Measurements from ENCODE around the gene TTC7B.

Gene TTC7B

DNA sequence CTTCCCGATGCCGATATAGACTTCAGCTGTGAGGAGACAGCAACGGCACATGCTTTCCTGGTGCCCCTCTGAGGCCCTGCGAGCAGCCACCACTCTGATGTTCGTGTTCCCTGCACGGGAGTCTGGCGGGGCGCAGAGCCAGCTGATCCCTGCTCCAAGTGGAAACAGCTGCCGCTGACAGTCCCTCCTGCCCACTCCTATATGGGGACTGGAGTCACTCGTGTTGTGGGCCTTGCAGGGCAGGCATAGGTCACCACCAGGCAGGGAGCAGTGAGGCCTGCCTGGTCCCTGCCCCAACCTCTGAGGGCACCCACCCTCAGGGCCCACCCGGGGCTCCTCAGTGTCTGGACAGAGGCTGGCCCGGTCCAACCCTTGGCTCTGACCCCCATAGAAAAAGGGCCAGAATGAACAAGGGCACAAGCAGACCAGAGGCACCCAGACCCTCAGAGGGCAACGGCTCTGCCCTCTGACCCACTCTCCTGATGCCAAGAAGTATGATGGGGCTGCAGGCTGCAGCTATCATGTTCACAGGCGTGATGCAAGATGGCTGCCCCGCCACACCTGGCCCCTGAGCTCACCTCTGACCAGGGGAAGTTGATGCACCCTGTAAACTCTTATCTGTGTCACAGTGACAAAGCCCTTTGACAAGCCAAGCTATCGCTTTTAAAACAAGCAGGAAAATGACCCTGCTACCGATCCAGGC, 237.8 kb downstream of the TTC7B start:
- TF ChIP-seq, protein P1, sequence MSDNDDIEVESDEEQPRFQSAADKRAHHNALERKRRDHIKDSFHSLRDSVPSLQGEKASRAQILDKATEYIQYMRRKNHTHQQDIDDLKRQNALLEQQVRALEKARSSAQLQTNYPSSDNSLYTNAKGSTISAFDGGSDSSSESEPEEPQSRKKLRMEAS (IDR thresholded peaks at IDR 0.05; ENCODE audit: low read depth, low read length) = no peak
- TF ChIP-seq, protein P2, sequence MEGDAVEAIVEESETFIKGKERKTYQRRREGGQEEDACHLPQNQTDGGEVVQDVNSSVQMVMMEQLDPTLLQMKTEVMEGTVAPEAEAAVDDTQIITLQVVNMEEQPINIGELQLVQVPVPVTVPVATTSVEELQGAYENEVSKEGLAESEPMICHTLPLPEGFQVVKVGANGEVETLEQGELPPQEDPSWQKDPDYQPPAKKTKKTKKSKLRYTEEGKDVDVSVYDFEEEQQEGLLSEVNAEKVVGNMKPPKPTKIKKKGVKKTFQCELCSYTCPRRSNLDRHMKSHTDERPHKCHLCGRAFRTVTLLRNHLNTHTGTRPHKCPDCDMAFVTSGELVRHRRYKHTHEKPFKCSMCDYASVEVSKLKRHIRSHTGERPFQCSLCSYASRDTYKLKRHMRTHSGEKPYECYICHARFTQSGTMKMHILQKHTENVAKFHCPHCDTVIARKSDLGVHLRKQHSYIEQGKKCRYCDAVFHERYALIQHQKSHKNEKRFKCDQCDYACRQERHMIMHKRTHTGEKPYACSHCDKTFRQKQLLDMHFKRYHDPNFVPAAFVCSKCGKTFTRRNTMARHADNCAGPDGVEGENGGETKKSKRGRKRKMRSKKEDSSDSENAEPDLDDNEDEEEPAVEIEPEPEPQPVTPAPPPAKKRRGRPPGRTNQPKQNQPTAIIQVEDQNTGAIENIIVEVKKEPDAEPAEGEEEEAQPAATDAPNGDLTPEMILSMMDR (IDR thresholded peaks at IDR 0.05; ENCODE audit: low read depth, low read length) = no peak
- no peak for TF ChIP-seq POLR2A (IDR thresholded peaks at IDR 0.05; ENCODE audit: extremely low read depth, insufficient read length)
- TF ChIP-seq MYC (IDR thresholded peaks at IDR 0.05; ENCODE audit: low read depth, low read length) = no peak
- no peak overlapping the region for H3K4me3 ChIP-seq (ENCODE audit: low read depth, low read length)
- DNase-seq (ENCODE audit: low read depth) = no peak

DNA sequence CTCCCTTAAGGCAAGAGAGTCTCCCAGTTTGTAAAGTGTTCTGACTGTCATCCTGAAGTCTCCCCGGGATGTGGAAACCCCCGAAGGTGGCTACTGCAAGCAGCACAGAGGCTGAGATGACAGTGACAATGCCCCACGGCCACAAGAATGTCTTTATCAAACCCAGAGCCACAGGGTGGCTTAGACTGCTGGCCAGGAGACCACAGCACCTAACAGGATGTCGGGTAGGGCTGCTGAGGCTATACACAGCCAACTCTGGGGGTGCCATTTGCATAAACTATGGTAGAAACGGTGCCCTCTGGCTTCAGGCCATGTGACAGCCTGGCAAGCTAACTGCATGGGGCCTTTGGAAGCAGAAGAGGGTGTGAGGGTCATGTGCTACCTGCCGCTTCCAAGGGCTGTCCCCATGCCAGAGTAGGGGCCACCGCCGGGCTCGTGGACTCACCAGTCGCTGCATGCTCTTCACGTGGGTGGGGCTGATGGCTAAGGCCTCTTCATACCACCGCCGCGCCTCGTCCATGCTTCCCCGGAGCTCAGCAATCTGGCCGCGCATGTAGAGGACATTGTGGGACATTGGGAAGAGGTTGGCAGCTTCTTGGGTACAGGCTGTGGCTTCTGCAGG, 238.5 kb downstream of the TTC7B start:
- TF ChIP-seq MYC (IDR thresholded peaks at IDR 0.05; ENCODE audit: low read depth, low read length) (no peak), POLR2A (IDR thresholded peaks at IDR 0.05; ENCODE audit: extremely low read depth, insufficient read length) (no peak)
- TF ChIP-seq, protein P1 (IDR thresholded peaks at IDR 0.05; ENCODE audit: low read depth, low read length) = no peak
- TF ChIP-seq, protein P2 (IDR thresholded peaks at IDR 0.05; ENCODE audit: low read depth, low read length) = no peak
- no peak for DNase-seq (ENCODE audit: low read depth)
- no peak overlapping the region for H3K4me3 ChIP-seq (ENCODE audit: low read depth, low read length)

DNA sequence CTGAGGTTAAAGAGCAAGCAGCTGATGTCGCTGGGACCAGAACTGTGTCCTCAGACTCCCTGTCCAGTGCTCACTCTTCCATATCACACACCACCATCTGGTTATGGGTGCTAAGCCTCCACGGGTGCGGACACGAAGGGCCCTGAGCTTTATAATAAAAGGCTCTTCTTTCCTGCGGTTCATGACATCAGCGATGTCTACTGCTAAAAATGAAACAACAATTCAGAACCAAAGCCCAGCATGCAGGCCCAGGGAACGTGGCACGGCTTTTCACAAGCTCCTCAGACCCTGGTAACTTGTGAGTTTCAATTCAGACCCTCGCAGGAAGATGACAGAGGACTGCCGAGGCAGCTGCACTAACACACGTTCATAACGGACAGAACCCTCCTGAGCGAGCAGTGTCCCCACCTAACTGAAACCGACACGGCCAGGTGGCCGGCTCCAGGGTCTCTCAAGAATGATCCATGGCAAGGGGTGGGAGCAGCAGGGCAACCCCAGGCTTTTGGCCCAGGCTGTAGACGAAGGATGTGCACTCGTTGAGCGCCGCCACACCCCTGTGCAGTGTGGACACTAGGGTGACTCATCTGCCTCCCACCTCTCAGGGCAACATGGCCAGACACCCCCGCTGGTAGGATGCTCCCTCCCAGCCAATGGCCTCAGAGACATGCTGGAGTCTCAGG, 239.1 kb downstream of the TTC7B start:
- TF ChIP-seq POLR2A (IDR thresholded peaks at IDR 0.05; ENCODE audit: extremely low read depth, insufficient read length) (no peak), MYC (IDR thresholded peaks at IDR 0.05; ENCODE audit: low read depth, low read length) (no peak)
- TF ChIP-seq, protein P2 (IDR thresholded peaks at IDR 0.05; ENCODE audit: low read depth, low read length) = no peak
- TF ChIP-seq, protein P1 (IDR thresholded peaks at IDR 0.05; ENCODE audit: low read depth, low read length) = no peak
- H3K4me3 ChIP-seq (ENCODE audit: low read depth, low read length) = no peak overlapping the region
- peak; percentile 15 for DNase-seq (ENCODE audit: low read depth)

DNA sequence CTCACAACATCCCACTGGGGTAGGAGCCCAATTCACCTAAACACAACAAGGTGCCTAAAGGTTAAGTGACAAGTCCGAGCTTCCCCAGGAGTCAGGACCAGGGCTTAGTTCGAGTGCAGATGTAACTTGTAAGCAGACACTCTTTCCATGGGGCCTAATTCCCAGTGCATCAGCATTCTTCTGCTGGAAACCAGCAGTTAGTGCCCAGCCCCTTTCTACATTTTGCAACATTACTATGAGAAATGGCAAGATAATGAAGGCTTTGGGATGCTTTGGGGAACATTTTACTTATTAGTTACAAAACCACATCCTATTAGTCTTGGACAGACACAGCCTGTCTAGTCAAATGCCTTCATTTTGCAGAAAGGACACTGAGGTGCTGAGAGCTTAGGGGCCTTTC, 239.6 kb downstream of the TTC7B start:
- H3K4me3 ChIP-seq (ENCODE audit: low read depth, low read length) = no peak overlapping the region
- no peak for TF ChIP-seq POLR2A (IDR thresholded peaks at IDR 0.05; ENCODE audit: extremely low read depth, insufficient read length)
- TF ChIP-seq, protein P2 (IDR thresholded peaks at IDR 0.05; ENCODE audit: low read depth, low read length) = no peak
- TF ChIP-seq, protein P1 (IDR thresholded peaks at IDR 0.05; ENCODE audit: low read depth, low read length) = no peak
- DNase-seq (ENCODE audit: low read depth) = no peak

DNA sequence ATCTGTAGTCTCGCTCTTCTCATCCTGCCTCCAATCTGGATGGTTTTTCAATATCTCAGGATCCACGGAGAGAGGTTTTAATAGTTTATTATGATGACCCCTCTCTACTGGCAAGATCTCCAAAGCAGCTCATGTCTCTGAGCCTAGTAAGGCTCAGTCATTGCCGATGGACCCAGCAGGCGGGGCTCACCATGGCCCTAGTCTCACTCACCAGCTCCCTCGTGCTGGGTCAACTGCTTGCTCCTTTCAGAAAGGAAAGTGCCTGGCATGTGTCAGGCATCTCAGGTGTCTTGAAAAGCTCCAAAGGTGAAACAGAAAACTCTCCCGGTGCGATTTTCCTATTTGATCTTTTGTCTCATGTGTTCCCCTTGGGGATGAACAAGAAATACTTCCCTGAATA, 240.4 kb downstream of the TTC7B start:
- no peak overlapping the region for H3K4me3 ChIP-seq (ENCODE audit: low read depth, low read length)
- TF ChIP-seq, protein P1 (IDR thresholded peaks at IDR 0.05; ENCODE audit: low read depth, low read length) = no peak
- TF ChIP-seq, protein P2 (IDR thresholded peaks at IDR 0.05; ENCODE audit: low read depth, low read length) = no peak
- TF ChIP-seq MYC (IDR thresholded peaks at IDR 0.05; ENCODE audit: low read depth, low read length) (no peak), POLR2A (IDR thresholded peaks at IDR 0.05; ENCODE audit: extremely low read depth, insufficient read length) (no peak)
- no peak for DNase-seq (ENCODE audit: low read depth)

All from NB4 (cell line).